H1 (cell line): ENCODE results near the gene ADAMTSL2. TPM values are rescaled to one million over a fixed set of nuclear protein-coding genes. Genes with fewer than 3 reads are reported as not detected.

Experiments used
- CTCF ChIA-PET: fragments of 300-600 bp; sonication (Branson Sonifier 250); formaldehyde crosslinking; loops from one replicate; lab custom pipeline; 2021; ENCODE audit not compliant: partially characterized antibody; lab: Charles Lee
- POLR2A ChIA-PET: fragments of 300-600 bp; sonication (Branson Sonifier 250); formaldehyde crosslinking; loops from one replicate; lab custom pipeline; 2021; ENCODE audit warnings: inconsistent platforms; ENCODE audit not compliant: partially characterized antibody; lab: Charles Lee
- DNase-seq, 2 experiments: peaks; one replicate each; pipeline versions ENCODE4 v3.0.0 to v3.0.0-alpha.2; 2010 to 2022; ENCODE audit warnings: low spot score in 2 of 2, low read depth in 1 of 2, mixed read lengths in 1 of 2
- FAIRE-seq: peaks from 2 replicates; lab custom pipeline; 2011; peaks lifted over from hg19 to GRCh38; lab: Jason Lieb, UNC
- H2AFZ ChIP-seq: 2 replicates; pipeline ENCODE4 v1.8.1; 2012; ENCODE audit warnings: low read length, inconsistent platforms
- H2AK5ac ChIP-seq: 2 replicates; pipeline ENCODE4 v1.6.1; 2013; ENCODE audit warnings: low read depth, low read length
- H2BK120ac ChIP-seq: replicated peaks from 2 replicates; pipeline ENCODE3; 2013; ENCODE audit warnings: low read depth, low read length, inconsistent platforms
- H2BK12ac ChIP-seq: 2 replicates; pipeline ENCODE4 v1.6.1; 2013; ENCODE audit warnings: low read depth, low read length
- H2BK15ac ChIP-seq: 2 replicates; pipeline ENCODE4 v1.6.1; 2013; ENCODE audit warnings: low read length
- H2BK20ac ChIP-seq: 2 replicates; pipeline ENCODE4 v1.6.1; 2013; ENCODE audit warnings: low read length
- H2BK5ac ChIP-seq: 2 replicates; pipeline ENCODE4 v1.6.1; 2013; ENCODE audit warnings: low read depth, low read length
- H3K14ac ChIP-seq: 2 replicates; pipeline ENCODE4 v1.6.1; 2013; ENCODE audit warnings: inconsistent platforms; ENCODE audit not compliant: insufficient read length
- H3K18ac ChIP-seq: 2 replicates; pipeline ENCODE4 v1.6.1; 2013; ENCODE audit warnings: low read length; ENCODE audit errors: extremely low read depth
- H3K23ac ChIP-seq: 2 replicates; pipeline ENCODE4 v1.6.1; 2013; ENCODE audit warnings: inconsistent platforms; ENCODE audit not compliant: insufficient read length
- H3K23me2 ChIP-seq: 2 replicates; pipeline ENCODE4 v1.6.1; 2013; ENCODE audit warnings: low read depth, low read length
- H3K27ac ChIP-seq: 2 replicates; pipeline ENCODE4 v1.6.1; 2011; ENCODE audit warnings: low read depth, low read length, inconsistent platforms
- H3K27me3 ChIP-seq, 4 experiments: replicated peaks in 1 of 4; 1 replicate in 1 of 4; 2 replicates in 3 of 4; pipeline versions ENCODE4 v1.6.1 to v1.8.1; 2011 to 2013; ENCODE audit warnings: low read length in 3 of 4, mild to moderate bottlenecking in 3 of 4, inconsistent platforms in 2 of 4, mixed read lengths in 2 of 4, moderate library complexity in 1 of 4; ENCODE audit not compliant: control insufficient read depth in 3 of 4, insufficient read depth in 3 of 4; ENCODE audit errors: extremely low read depth in 1 of 4
- H3K36me3 ChIP-seq, 4 experiments: 2 replicates each; pipeline versions ENCODE4 v1.6.1 to v1.8.1; 2011 to 2013; ENCODE audit warnings: mild to moderate bottlenecking in 4 of 4, low read length in 3 of 4, moderate library complexity in 2 of 4, control low read depth in 1 of 4, inconsistent platforms in 1 of 4; ENCODE audit not compliant: insufficient read depth in 4 of 4, control insufficient read depth in 2 of 4
- H3K4ac ChIP-seq: replicated peaks from 2 replicates; pipeline ENCODE3; 2013; ENCODE audit warnings: low read length, low read depth, mixed read lengths, inconsistent platforms; ENCODE audit not compliant: insufficient read length
- H3K4me1 ChIP-seq, 4 experiments: replicated peaks in 1 of 4; 1 replicate in 1 of 4; 2 replicates in 3 of 4; pipeline versions ENCODE4 v1.6.1 to v1.8.1; 2011 to 2013; ENCODE audit warnings: low read length in 3 of 4, inconsistent platforms in 2 of 4, mixed read lengths in 1 of 4; ENCODE audit not compliant: insufficient read depth in 4 of 4, control insufficient read depth in 3 of 4
- H3K4me2 ChIP-seq, 2 experiments: 2 replicates each; pipeline versions ENCODE4 v1.6.1 to v1.8.1; 2011 to 2013; ENCODE audit warnings: low read depth in 2 of 2, low read length in 2 of 2, control low read depth in 1 of 2, inconsistent platforms in 1 of 2, mild to moderate bottlenecking in 1 of 2; ENCODE audit not compliant: insufficient read depth in 1 of 2
- H3K4me3 ChIP-seq, 4 experiments: fragments of 200-600, 300-600 bp in 1 of 4; sonication (generic), shearing (Covaris generic), sonication (Bioruptor Twin) in 1 of 4; 2 replicates each; pipeline versions ENCODE4 v1.5.1 to v1.8.1; 2011 to 2016; ENCODE audit warnings: low read length in 4 of 4, low read depth in 3 of 4, control low read depth in 2 of 4, inconsistent platforms in 2 of 4, mild to moderate bottlenecking in 2 of 4, mixed read lengths in 1 of 4, moderate library complexity in 1 of 4; ENCODE audit not compliant: insufficient read depth in 2 of 4; ENCODE audit errors: extremely low read depth in 1 of 4
- H3K56ac ChIP-seq: replicated peaks from 2 replicates; pipeline ENCODE3; 2013; ENCODE audit warnings: low read depth, mild to moderate bottlenecking, mixed read lengths, low read length, inconsistent platforms; ENCODE audit not compliant: insufficient read length
- H3K79me1 ChIP-seq: 2 replicates; pipeline ENCODE4 v1.6.1; 2013; ENCODE audit warnings: low read depth, low read length, control low read depth
- H3K79me2 ChIP-seq, 2 experiments: 2 replicates each; pipeline versions ENCODE4 v1.6.1 to v1.8.1; 2012 to 2013; ENCODE audit warnings: low read length in 2 of 2, mild to moderate bottlenecking in 2 of 2, inconsistent platforms in 1 of 2; ENCODE audit not compliant: insufficient read depth in 2 of 2, control insufficient read depth in 1 of 2
- H3K9ac ChIP-seq, 4 experiments: replicated peaks in 1 of 4; 1 replicate in 1 of 4; 2 replicates in 3 of 4; pipeline versions ENCODE4 v1.6.1 to v1.8.1; 2011 to 2013; ENCODE audit warnings: low read depth in 3 of 4, low read length in 3 of 4, control low read depth in 2 of 4, mild to moderate bottlenecking in 2 of 4, moderate library complexity in 2 of 4, inconsistent platforms in 1 of 4; ENCODE audit errors: extremely low read depth in 1 of 4
- H3K9me3 ChIP-seq, 2 experiments: 2 replicates each; pipeline versions ENCODE4 v1.6.1 to v1.8.1; 2012 to 2013; ENCODE audit warnings: mild to moderate bottlenecking in 2 of 2, moderate library complexity in 2 of 2, control low read depth in 1 of 2, inconsistent platforms in 1 of 2, low read depth in 1 of 2, low read length in 1 of 2, mixed read lengths in 1 of 2; ENCODE audit not compliant: insufficient read depth in 2 of 2
- H4K20me1 ChIP-seq, 2 experiments: replicated peaks in 1 of 2; 2 replicates each; pipeline versions ENCODE3 to v1.8.1; 2011 to 2013; ENCODE audit warnings: inconsistent platforms in 2 of 2, low read length in 2 of 2, mild to moderate bottlenecking in 1 of 2; ENCODE audit not compliant: insufficient read depth in 2 of 2, control insufficient read depth in 1 of 2
- H4K5ac ChIP-seq: 2 replicates; pipeline ENCODE4 v1.6.1; 2013; ENCODE audit warnings: low read length, low read depth, mixed read lengths, inconsistent platforms; ENCODE audit not compliant: insufficient read length
- H4K8ac ChIP-seq: 2 replicates; pipeline ENCODE4 v1.8.0; 2013; ENCODE audit warnings: mild to moderate bottlenecking, moderate library complexity, low read length, inconsistent platforms; ENCODE audit not compliant: insufficient read depth; ENCODE audit errors: extremely low read depth
- H4K91ac ChIP-seq: replicated peaks from 2 replicates; pipeline ENCODE3; 2013; ENCODE audit warnings: low read length, mixed read lengths, inconsistent platforms; ENCODE audit not compliant: insufficient read length
- CEBPB ChIP-seq: IDR thresholded peaks from 2 replicates; pipeline ENCODE4 v1.6.1; 2012; ENCODE audit warnings: low read depth, low read length
- HDAC2 ChIP-seq, 2 experiments: fragments of 300-600 bp in 1 of 2; sonication (generic) in 1 of 2; IDR thresholded peaks; 2 replicates each; pipeline ENCODE4 v1.6.1; 2011 to 2012; ENCODE audit warnings: low read depth in 2 of 2, low read length in 2 of 2, mild to moderate bottlenecking in 2 of 2, moderate library complexity in 2 of 2, borderline replicate concordance in 1 of 2, inconsistent platforms in 1 of 2
- WGBS, 2 experiments: shearing (Covaris generic) in 1 of 2; methylation state at CpG; one replicate each; pipeline versions ENCODE4 v1.1.6 to v1.1.7; 2013 to 2015; ENCODE audit warnings: low lambda C conversion rate in 2 of 2, mixed read lengths in 2 of 2, inconsistent platforms in 1 of 2, low coverage in 1 of 2, missing lambda C conversion rate in 1 of 2; ENCODE audit not compliant: insufficient replicate concordance in 2 of 2, insufficient coverage in 1 of 2, insufficient read length in 1 of 2; ENCODE audit errors: extremely low coverage in 1 of 2, missing lambda C conversion rate in 1 of 2; 5-methylcytosine and 5-hydroxymethylcytosine counted together
- polyA plus RNA-seq, 7 experiments: library from polyadenylated mRNA; depleted of rRNA in 3 of 7; stranded (reverse) in 5 of 7; unstranded in 2 of 7; fragments of >200 nt in 5 of 7; fragments of 200-250 nt in 2 of 7; gene quantifications; 1 replicate in 5 of 7; 2 replicates in 1 of 7; 4 replicates in 1 of 7; pipeline versions ENCODE4 v1.2.1 to v1.2.3, GENCODE V29; 2011 to 2013; ENCODE audit warnings: missing spikeins in 2 of 7, mixed read lengths in 2 of 7
- total RNA-seq: library from RNA; stranded (reverse); fragmentation: NEBNext Ultra II Directional; extraction: Animal tissue kit (Norgen Biotek cat#: 25700); gene quantifications from 2 replicates; pipeline ENCODE4 v1.2.1, GENCODE V29; 2021

Gene ADAMTSL2
- total and polyA plus RNA-seq, 2 of the 8 experiments (the other 6 are each of a cell fraction or from before 2014, with no cell fraction given) = 0.74 to 0.76 TPM

DNA sequence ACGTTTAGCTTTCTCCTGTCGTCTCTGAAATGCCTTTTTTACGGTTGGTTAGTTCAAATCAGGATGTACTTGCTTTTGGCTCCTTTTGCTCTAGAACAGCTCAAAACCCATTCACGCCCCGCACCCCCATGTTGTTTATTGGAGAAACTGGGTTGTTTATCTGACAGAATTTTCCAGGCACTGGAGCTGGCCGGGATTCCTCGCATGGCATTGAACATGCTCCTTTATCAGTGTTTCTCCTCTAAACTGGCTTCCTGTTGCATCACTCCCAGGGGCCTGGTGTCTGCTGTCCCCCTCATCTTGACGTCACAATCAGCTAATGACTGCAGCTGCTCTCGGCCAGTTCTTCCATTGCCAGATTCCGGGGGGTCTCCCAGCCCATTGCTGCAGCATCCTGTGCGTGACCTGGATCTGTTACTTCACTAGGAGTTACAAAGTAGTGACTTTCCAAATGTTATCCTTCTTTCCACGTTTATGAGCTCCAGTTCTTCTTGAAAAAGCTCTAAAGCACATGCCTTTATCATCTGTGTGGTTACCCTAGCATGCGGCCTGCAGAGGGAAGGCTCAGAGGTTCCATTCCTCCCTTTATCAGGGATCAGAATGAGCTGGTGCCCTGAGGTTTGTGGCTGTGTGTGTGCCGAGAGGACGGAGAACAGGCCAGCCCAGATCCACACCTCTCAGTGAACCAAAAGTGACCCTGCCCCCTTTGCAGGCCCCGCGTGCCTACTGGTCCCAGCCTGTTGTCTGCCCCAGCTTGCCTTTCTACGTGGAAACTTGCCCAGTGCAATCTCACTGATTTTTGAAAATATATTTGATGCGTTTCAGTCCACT, 47.2 kb downstream of the ADAMTSL2 start:
- Histone ChIP-seq H3K79me1 (no peaks in the 10 kb centered on the region), H3K9me3 (no peaks in the 10 kb centered on the region), H3K4me1 (peaks cover 3 to 26% (median 21%) of the 10 kb centered on the region in 4 experiments), H3K4me3 (no peak overlapping the region), H3K23ac (no peak overlapping the region), H4K20me1 (no peaks in the 10 kb centered on the region), H2AK5ac (peak overlapping the region; percentile 83; the same call in 1 of the 2 replicates), H3K23me2 (no peaks in the 10 kb centered on the region), H2BK12ac (peak overlapping the region; percentile 71; the same call in 1 of the 2 replicates), H2BK5ac (no peak overlapping the region), H4K91ac (no peak overlapping the region), H3K36me3 (no peaks in the 10 kb centered on the region), H3K4me2 (no peak overlapping the region), H3K27ac (no peak overlapping the region), H3K18ac (no peak overlapping the region), H3K79me2 (no peaks in the 10 kb centered on the region), H3K9ac (no peak overlapping the region; a peak in 1 of 7 replicates)
- 81% methylated on average over 19 of the region's 19 CpGs; no CpG with 5 or more reads in 1 of the 2 experiments for WGBS, 2 experiments
- POLR2A ChIA-PET = no interaction called here
- no peak for DNase-seq
- CTCF ChIA-PET = interaction anchor here (0.8 to 5.3 kb wide), 15 partner anchors 9 to 201 kb away, joined by 3 to 46 read pairs (median 4); partner anchors contain the start of gene ADAMTSL2
- TF ChIP-seq CEBPB (0 out of 2 replicates have a peak, but pooled peaks have one; percentile 42), HDAC2 (IDR thresholded peaks at IDR 0.05; ENCODE audit: borderline replicate concordance in 1 of 2, low read depth in 2 of 2, low read length in 2 of 2) (no peak)
- TF ChIP-seq, all 59 proteins: peak for 1
- no peak overlapping the region for H4K8ac ChIP-seq
- H2BK15ac ChIP-seq = no peak overlapping the region
- H2BK120ac ChIP-seq = no peak overlapping the region
- no peaks in the 10 kb centered on the region for H3K27me3 ChIP-seq
- H3K56ac ChIP-seq = no peak overlapping the region
- no peak for FAIRE-seq
- H2BK20ac ChIP-seq = no peak overlapping the region
- no peak overlapping the region for H2AFZ ChIP-seq
- no peak overlapping the region for H3K4ac ChIP-seq
- no peak overlapping the region for H4K5ac ChIP-seq
- H3K14ac ChIP-seq = no peak overlapping the region
